ENCODE results near the gene ZNF555.

Gene ZNF555

DNA sequence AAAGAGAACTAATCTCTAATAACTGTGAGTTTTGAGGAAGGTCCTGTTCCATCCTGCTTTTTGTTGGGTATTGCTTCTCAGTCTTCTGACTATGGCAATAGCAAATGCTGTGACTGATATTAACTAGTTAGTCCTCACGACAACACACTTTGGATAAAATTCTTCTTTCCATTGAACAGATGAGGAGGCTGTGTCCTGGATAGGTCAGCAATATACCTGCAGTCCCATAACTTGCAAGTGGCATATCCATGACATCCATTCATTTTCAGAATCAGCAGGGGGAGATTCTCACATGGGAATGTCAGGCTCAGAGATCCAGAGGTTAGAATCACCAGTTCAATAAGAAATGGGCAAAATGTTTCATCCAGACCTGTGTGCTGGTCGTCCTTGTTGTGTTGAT, 14.3 kb upstream of the ZNF555 start:
- DNase-seq = no peak

GRCh38 chr19:2827840-2828489, 13.3 kb upstream of the ZNF555 start:
- no peak for DNase-seq

- DNase-seq = no peak
Observed at GRCh38 chr19:2834294-2834871, 6.9 kb upstream of the ZNF555 start.

DNA sequence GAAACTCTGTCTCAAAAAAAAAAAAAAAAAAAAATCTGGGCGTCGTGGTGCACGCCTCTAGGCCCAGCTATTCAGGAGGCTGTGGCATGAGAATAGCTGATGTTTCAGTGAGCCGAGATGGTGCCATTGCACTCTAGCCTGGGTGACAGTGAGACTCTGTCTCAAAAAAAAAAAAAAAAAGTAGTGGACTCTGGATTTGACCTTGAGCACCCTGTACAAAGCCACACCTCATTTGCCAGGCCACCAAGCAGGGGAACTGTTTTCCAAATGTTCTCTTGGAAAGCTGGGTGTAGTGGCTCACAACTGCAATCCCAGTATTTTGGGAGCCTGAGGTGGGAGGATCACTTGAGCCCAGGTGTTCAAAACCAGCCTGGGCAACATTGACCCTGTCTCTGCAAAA, 3.8 kb upstream of the ZNF555 start:
- no peak for DNase-seq

DNA sequence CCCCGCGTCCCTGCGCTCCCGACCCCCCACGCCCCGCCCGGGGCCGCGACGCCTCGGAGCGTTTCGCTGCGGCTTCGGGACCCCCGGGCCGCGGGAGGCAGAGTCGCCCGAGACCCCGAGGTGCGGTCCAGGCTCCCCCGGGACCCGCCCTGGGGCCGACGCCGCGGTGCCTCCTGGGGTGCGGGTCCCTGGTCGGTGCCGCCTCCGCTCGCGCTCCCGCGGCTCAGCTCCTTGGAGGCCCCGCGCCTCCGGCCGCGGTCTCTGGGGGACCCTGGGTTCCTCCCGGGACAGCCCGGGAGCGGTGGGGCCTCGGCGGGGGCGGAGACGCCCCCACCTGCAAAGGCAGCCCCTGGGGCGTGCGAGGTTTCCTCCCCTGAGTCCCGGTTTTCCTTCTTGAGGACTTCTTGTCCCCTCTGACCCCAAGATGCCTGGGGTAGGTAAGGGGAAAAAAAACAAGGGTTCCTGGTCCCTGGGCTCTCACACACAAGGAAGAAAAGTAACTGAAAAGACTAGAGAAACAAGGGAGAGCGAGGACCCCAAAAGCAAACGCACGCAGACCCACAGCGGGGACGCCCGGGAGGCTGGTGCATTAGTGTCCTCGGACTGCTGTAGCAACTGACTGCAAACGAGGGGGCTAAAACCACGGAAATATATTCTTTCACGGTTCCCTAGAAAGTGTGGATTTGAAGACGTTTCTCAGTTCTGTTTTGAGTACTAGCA, 740 bp downstream of the ZNF555 start:
- no peak for DNase-seq

DNA sequence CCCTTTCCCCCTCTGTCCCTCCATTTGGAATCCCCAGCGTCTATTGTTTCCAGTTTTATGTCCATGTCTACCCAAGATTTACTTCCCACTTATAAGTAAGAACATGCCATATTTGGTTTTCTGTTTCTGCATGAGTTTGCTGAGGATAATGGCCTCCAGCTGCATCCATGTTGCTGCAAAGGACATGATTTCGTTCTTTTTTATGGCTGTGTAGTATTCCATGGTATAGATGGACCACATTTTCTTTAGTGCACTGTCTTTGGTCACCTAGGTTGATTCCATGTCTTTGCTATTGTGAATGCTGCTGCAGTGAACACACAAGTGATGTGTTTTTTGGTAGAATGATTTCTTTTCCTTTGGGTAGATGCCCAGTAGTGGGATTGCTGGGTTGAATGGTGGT, 3.8 kb downstream of the ZNF555 start:
- no peak for DNase-seq

GRCh38 chr19:2846180-2846894, 5.1 kb downstream of the ZNF555 start:
- no peak for DNase-seq

- DNase-seq = no peak
Observed at GRCh38 chr19:2847507-2847906, 6.2 kb downstream of the ZNF555 start.

- DNase-seq = no peak
Observed at GRCh38 chr19:2848616-2849015, 7.3 kb downstream of the ZNF555 start.

GRCh38 chr19:2850256-2850925, 9.1 kb downstream of the ZNF555 start:
- no peak for DNase-seq

GRCh38 chr19:2852598-2852997, 11.3 kb downstream of the ZNF555 start:
- DNase-seq = no peak

GRCh38 chr19:2853015-2853606, 11.8 kb downstream of the ZNF555 start:
- DNase-seq = no peak

GRCh38 chr19:2854849-2855248, 13.6 kb downstream of the ZNF555 start:
- DNase-seq = no peak

DNA sequence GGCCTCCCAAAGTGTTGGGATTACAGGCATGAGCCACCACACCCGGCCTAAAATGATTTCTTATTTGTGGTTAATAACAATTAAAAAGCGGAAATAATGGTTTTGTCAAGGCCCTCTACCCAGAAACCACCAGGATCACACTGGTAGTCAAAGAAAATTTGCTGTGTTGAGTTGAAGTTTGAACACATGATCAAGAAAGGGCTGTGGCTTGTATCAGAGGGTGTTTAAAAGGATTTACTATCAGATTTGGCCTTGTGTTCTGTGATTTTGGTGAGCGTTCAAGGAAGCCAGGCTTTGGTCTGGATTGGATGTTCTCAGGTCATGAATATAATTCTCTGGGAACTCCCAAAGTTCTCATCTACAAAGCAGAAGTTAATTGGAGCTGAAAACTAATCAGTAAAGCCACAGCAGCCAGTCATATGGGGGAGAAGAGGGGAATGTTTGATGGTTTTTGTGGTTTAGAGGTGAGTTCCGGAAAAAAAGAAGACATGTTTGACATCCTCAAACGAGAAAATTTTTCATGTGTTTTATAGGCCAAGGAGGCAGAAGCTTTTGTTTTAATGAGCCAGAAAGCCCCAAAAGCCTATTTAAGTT, 15.3 kb downstream of the ZNF555 start:
- DNase-seq = no peak

GRCh38 chr19:2858864-2859263, 17.6 kb downstream of the ZNF555 start:
- DNase-seq = no peak

DNA sequence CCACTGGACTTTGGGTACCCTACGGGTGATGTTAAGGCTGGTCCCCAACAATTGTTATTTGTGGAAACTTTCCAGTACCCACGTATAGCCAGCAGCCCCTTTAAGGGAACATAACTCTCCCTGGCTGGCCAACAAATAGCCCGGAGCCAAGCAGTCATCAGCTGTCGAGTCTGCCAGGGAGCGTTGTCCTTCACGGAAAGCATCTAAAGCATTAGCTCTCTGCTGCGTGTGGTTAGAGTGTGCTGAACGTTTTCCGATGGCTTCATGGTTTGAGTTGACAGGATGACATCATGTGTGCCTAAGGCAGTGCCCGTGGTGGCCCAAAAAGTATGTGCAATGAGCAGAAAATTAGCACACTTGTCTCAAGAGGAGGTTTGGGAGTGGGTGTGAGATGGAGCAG, 22.5 kb downstream of the ZNF555 start:
- DNase-seq = no peak

DNA sequence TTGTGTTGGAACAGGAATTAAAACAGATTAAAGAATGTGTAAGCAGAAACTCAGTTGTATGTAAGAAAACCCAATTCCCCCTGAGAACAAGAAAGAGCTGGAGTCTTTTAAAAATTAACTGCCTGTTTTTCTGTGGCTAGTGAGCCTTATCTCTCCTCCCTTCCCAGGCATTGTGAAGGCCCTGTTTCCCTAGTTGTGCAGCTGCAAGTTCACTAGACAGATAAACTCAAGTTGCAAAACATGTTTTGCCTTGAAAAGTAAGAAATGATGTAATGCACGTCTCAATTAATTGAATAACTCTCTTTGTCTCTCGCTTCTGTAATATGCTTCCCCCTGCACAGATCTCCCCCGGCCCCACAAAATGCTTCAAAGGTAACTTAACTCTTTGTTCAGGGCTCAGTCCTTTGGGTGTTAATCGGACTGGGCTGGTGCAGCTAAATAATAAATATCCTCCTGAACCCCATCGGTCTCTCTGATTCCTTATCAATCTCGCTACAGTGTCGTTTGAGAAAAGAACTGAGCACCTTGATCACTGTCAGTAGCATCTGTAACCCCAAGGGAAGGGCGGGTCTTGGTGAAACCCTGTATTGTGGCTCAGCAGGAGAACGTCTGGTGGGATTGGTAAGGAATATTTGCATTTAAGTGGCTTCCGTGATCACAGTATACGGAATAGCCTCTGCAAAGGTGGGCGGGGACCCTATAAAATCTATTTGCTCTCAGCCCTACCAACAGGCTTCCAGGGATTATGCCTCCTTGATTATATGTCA, 24.2 kb downstream of the ZNF555 start:
- no peak for DNase-seq

DNA sequence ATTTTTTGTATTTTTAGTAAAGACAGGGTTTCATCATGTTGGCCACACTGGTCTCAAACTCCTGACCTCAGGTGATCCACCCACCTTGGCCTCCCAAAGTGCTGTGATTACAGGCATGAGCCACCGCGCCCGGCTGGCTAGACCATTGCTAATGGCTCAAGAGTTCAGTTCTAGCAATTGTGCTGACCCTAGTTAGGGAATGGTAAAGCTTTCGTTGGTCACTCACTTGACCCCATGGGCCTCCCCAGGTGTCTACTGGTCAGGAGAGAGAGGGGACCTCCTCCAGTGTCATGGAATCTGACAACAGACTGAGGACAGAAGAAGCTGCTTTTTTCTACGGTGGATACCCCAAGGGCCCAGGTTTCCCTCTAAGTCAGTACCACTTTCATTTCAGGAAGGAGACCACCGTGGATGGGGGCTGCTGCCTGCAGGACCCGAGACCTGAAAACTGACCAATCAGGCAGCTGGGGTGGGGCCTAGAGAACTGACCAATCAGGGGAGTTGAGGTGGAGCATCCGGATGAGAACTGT, 25.3 kb downstream of the ZNF555 start:
- no peak for DNase-seq

DNA sequence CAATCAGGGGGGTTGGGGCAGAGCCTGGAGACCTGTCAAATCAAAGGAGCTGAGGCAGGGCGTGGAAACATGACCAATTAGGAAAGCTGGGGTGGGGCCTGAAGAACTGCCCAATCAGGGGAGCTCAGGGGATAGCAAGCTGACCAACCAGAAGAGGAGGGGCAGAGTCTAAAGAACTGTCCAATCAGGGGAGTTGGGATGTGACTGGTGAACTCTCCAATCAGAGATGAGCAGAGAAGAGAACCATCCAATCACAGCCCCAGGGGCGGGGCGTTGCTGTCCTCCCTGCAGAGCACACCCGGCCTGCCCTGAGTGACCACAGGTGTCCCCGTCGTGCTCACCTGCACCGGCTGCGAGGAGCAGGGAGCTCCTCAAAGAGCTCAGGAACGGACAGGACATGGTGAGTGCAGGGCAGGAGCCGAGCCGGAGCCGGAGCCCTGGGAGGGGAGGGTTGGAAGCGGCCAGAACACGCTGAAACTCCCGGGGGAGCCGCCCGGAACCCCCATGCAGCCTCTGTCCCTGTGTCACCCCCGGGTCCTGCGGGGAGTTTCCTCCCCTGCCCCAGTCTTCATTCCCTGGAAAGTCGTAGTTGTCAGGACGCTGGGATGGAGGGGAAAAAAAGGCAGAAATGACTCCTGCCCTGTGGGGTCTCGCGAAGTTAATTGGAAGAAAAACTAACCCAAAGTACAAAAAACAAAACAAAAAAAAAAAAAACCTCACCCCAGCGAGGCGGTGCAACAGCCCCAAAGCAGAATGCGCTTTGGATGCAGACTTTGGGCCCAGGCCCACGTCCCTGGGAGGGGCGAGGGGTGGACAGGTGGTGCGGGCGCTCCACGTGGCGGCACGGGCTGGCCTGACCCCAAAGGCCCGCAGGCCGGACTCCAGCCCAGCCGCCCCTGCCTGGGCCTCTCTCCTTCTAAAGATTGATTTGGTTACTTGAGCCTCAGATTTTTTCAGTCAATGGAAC, 26.0 kb downstream of the ZNF555 start, which contains the start of gene ZNF556:
TSS of gene ZNF556 (plus strand) at position 311 of the 967 bp plus-strand sequence. CDS start at position 398, 87 bp downstream.
- no peak for DNase-seq

DNA sequence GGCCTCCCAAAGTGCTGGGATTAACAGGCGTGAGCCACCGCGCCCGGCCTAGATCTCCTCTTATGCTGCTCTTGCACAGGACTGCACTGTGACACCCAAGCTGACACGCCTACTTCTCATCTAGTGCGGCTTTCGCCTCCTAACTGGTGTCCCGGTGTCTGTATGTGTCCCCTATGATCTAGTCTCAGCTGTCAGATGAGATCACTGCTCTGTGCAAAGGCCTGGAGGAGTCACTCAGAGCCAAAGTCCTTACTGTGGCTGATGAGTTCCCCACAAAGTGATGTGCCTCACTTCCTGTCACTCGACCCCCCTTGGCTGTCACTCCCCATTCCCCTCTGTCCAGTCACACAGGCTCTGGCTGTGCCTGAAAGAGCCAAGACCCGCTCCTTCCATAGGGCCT, 28.3 kb downstream of the ZNF555 start:
- DNase-seq = no peak

Measured in NCI-H187 (cell line).